NCI-H146 (cell line): ENCODE data around the gene TMEM169.
"Not testable (repeated sequence)": the region's sequence is repeated elsewhere in the genome, so short reads cannot be mapped to it uniquely, and the experiment has no call there.

ENCODE experiments used
- DNase-seq: peaks from one replicate; lab custom pipeline; 2025; lab: John Stamatoyannopoulos, UW

TMEM169 gene

DNA sequence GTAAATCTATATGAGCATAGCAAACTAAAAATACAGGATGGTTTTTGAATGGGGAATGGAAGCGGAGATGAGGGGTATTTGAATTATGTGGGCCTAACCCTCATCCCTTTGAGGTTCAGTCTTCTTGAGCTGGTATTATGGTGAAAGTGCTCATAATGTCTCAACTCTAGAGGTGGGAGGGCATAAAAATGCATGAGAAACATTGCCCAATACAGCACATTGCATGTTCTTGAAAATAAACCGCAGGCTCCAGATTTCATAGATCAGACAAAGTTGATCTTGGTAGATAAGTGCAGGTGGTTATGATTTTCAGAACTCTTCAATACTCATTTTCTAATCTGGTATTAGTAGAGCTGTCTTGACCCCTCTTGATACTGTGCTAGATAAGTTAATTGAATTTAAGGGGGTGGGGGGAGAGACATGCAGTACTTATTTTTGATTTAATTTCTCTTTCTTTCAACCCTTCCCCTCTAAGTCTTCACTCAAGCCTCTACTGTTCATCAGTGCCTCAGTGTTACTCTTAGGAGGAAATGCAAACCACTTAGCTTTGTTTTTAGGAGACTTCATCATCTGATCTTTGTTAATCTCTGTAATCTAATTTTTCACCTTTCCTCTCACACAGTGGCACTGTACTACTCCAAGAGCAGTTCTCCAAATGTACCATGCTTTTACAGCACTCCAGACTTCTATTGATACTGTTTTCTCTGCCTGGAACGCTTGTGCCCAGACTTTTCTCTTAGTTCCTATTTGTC, 49.6 kb downstream of the TMEM169 start:
- no peak for DNase-seq

DNA sequence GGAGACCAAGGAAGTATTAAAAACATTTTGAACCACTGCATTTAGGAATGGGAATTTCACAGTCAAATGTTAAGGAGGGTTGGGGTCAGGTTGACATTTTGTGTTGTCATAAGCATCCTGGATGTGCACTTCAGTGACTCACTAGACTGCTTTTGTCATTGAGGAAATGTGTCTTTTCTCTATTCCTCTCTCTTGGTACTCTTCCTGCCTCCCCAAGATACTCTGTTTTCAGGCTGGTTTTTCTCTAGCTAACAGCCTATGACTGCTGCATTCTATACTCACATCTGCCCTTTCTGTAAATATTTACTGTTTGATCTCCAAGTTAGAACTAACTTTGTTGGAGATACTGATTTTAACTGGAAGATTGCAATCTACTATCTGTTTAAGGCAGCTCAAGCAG, 50.9 kb downstream of the TMEM169 start:
- no peak for DNase-seq

DNA sequence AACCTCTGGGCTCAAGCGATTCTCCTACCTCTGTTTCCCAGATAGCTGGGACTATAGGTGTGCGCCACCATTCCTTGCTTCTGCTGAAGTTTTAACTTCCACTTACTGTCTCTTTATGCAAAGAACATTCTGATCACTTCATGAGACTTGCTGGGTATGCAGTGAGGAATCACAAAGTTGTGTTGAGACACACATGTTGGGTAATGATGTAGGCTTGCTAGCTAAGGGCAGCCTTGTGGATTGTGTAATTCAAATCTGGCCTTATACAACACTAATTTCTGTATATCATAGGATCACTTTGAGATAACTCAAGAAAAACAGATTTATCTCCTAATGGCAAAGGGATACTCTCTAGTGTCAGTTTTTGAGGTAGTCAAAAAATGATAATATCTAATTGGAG, 51.7 kb downstream of the TMEM169 start:
- no peak for DNase-seq

DNA sequence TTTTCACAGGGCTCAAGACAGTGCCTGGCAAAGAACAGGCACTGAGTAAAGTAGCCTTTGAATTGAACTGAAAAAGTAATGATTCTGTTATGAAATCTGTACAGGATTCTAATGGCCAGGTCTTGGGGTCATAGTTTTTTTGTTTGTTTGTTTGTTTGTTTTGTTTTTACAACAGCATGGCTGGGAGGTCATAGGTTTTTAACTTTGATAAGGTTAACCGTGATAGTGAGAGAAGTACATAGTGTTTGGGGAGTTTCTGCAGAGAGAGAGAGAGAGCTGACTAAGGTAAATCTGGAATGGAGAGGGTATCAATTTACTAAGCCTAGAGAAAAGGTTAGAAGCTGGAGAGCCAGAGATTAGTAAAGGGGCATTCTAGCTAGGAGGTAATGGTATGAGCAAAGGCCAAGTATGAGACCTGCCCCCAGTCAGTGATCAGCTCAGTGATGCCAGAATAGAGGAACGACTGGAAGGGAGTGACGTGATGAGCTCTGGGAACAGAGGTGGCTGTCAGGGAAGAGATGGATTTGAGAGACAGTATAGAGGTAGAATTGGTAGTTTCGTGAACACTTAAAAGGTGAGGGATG, 53.3 kb downstream of the TMEM169 start:
- DNase-seq: no peak

DNA sequence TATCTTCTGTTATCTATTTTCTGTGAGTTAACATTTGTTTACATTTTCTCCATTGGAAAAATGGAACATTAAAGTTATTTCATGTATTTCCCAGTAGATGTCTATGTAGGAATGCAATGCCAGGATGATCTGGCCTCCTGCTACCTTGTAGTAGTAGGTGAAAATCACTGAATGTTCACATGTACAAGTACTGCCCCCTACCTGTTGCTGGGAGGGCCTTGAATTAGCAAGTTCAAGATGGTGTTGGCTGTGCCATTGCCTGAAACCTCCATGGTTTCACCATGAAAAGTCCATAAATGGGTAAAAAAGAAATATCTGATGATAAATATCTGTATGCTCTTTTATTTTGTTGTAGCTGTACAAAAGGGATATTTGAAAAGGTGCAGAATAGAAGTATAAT, 58.2 kb downstream of the TMEM169 start:
- DNase-seq: no peak

DNA sequence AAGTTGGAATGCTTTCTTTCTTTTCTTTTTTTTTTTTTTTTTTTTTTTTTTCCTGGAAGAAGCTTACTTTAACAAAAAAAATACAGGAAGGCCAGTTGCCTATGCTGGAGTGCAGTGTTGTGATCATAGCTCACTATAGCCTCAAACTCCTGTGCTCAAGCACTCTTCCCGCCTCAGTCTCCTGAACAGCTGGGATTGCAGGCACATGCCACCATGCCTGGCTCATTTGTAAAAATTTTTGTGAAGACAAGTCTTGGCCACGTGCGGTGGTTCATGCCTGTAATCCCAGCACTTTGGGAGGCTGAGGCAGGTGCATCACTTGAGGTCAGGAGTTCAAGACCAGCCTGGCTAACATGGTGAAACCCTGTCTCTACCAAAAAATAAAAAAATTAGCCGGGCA, 59.8 kb downstream of the TMEM169 start:
- not testable (repeated sequence) for DNase-seq

DNA sequence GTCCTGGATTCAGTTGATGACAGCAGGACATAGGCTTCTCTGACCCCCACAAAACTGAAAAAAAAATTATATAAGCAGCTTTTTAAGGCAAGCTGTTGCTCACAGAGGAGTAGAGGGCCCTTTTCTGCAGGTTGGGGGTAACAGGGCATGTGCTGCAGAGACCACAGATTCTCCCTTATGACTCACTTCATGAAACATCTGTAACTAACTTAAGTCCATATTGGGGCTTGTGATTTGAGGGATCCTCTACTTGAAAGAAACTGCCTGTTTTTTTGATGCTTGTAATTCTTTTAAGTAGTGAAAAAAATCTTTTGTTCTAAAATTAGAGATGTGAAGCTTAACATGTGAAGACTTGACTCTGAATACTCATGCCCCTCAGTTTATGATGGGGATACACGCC, 60.8 kb downstream of the TMEM169 start:
- no peak for DNase-seq

DNA sequence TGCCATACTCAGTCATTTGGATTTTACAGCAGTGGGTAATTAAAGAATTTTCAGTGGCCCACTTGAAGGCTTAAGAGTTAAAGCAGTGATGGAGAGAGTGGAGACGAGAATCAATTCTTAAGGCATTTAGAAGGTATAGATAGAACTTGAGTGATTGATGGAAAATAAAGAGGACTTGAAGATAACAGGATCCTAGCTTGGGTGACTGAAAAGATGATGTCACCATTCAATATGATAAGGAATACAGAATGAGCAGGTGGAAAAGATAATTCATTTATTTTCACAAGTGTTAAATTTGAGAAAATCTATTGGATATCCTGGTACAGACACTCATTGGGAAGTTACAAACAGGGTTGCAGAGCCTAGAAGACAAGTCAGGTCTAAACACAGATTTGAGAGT, 62.7 kb downstream of the TMEM169 start:
- DNase-seq: no peak

DNA sequence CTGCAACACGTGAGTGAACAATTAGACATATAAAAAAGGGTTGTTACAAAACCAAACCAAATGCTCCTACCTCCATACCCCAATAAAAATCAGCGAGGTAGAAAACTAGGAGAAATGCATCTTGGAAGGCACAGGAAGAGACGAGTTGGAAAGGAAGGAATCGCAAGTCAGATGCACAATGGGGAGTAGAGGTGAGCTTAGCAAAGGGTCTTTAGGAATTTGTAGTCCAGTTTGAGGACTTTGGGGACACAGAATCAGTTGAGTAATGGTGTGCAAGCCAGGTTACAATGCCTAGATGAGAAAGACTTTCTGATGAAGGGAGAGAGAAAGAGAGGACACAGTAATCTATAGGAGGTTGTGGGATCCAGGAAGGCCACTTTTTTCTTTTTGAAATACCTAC, 63.1 kb downstream of the TMEM169 start:
- no peak for DNase-seq

DNA sequence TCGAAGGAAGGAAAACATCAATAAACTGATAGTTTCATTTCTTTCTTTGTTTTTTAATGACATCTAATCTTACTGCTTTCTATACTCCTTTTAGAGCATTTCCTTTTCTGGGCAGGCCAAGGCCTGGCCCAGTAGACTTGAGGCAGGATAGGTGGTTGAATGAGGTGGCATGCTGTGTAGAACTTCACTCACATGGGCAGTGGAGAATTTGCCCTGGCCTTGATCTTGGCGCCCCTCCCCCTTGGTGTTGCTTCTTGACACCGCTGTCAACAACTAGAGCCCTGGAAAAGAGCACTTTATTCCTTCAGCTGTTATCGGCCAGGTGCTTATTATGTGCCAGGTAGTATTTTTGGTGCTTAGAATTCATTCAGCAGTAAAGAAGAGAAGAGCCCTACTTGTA, 64.9 kb downstream of the TMEM169 start:
- no peak for DNase-seq

DNA sequence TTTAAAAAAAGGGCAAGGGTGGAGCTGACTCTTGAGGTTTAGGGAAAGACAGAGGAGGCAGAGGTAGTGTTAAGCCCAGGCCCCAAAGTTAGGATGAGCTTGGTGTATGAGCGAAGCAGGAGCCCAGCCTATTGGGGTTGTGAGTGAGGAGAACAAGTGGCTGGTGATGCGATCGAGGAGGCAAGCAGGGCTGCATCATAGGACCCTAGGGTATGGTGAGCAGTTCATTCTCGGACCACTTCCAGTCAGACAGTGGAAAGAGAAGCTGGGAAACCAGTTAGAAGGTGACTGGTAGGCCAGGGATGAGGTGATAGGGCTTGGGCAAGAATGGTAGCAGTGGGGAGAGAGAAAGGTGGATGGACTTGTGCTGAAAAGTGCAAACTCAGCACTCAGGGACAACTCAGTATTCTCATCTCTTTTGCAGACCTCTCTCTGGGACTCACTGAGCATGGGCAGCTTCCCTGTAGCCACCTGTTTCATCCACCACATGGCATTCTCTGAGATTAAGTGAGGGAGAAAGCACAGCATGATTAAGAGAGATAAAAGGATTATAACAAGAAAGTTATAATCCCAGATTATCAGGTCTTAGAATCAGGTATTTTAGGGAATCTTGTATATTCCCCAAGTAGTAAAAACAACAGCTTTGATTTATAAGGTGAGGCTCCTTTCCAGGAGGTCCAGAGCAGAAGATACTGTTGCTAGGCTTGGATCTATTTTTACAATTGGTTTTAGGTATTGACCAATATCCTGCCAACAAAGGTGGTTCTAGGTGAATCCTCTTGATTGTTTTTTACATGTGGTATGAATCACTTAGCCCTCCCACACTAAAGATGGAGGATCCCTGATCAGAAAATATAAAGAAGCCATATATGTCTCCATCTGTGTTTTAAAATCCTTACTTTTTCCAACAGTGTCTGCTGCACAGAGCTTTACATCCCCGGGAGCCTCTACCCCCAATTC, 65.7 kb downstream of the TMEM169 start:
- no peak for DNase-seq

DNA sequence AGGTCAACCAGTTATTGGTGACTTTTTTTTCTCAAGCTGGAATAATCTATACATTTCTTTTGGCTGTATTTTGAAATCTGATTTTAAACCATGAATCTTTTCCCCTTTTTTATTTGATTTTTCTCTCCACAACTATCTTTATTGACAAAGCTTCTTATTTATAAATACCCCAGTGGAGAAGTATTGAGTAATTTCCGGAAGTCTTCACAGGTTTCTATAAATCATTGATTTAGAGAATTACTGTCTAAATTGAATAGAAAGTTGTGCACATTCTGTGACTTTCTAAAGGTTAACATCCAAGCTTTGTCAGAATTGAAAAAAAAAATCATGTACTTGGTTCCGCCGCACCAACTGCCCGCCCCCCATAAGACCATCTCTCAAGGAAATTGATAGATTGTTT, 67.3 kb downstream of the TMEM169 start:
- DNase-seq: no peak

DNA sequence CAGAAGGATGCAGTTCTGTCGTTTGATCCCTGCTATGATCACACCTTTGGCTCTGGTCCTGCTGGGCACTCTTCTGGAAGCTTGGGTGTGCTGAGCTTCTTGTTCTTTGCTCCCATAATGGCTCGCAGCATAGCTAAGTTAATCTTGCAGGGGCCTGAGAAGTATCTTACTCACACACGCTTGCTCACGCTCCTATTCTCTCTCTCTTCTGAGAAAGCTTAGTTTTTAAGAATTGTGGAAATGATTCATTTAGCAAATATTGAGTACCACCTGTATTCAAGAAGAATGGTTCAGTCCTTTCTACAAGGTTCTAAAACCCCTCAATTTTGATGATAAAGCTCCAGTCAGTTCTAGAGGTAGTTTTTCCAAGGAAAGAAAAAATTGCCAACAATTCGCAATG, 68.0 kb downstream of the TMEM169 start:
- DNase-seq: no peak

DNA sequence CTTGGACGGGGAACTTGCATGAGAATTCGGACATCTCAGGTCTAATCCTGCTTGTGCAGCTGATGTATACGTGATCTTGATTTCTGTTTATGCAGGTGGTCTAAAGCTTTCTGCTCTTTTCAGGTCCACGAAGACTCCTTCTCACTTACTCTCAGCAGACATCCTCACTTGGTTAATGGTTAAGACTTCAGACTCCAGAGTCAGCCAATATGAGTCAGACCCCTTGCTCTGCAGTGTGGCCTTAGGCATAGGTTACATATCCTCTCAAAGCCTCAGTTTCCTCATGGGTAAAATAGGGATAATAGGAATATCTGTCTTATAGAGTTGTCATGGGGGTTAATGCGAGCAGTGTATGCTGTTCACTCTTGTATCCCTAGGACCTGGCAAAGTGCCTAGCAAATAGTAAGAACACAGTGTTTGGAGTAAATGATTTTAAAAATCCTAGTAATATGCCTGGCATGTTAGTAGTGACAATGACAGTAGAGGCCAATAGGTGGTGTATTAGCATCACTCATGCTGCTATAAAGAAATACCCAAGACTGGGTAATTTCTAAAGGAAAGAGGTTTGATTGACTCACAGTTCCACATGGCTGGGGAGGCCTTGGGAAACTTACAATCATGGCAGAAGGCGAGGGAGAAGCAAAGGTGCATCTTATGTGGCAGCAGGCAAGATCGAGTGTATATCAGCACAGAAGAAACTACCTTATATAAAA, 69.8 kb downstream of the TMEM169 start:
- DNase-seq: no peak
